Activated effector memory CD4-positive, alpha-beta T cell treated with Interleukin-2 at 50 U/mL for 16 hours (primary cell): ENCODE data around the gene MAPK6.
"Not testable (repeated sequence)": the region's sequence is repeated elsewhere in the genome, so short reads cannot be mapped to it uniquely, and the experiment has no call there.

ENCODE experiments used
- DNase-seq: peaks from one replicate; pipeline ENCODE4 v3.0.0-alpha.2; 2020

Gene MAPK6

GRCh38 chr15:52082197-52083036 lies 63.4 kb downstream of the MAPK6 start:
- no peak for DNase-seq

DNA sequence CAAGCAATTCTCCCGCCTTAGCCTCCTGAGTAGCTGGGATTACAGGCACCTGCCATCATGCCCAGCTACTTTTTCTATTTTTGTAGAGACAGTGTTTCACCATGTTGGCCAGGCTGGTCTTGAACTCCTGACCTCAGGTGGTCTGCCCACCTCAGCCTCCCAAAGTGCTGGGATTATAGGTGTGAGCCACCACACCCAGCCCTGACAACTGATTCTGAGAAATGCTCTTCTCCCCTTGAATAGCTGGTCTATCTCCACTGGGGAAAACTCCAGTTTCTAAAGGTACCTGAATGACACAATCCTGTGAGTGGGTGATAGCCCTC lies 64.0 kb downstream of the MAPK6 start:
- DNase-seq, result not testable (repeated sequence)

DNA sequence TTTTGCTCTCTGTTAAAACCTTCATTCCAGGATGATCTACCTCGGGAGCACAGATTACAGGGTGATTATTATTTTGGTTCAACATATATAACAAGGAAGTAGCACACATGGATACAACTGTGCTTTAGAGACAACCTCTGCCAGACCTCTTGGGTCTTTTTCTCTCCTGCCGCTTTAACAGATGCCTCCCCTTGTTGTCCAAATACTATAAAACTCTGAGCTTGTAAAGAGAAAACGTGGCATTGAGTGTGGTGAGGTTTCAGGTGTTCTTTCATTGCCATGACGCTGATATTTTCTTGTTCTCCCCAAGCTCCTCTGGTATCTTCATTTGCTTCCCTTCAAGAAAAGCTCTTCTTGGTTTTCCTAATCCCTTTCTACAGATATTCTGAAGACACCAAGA lies 64.6 kb downstream of the MAPK6 start:
- DNase-seq, result no peak

DNA sequence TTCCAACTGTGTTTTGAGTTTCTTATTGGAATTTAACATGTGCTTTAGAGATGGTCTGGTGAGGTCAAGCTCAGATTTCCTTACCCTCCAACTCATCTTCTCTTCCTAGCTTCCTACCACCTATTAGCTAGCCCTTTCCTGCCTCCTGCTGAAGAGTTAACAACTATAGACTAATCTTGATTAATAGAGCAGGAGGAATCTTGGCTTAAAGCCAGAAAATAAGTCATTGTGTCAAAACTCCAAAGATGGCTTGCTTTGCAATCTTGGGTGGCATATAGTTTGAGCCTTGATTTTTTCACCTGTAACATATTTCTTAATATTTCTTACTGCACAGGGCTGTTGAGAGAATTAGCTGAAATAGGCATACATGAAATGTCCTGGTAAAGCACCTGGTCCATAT lies 66.3 kb downstream of the MAPK6 start:
- DNase-seq, result no peak

GRCh38 chr15:52086011-52086786 lies 67.2 kb downstream of the MAPK6 start:
- DNase-seq, result no peak

DNA sequence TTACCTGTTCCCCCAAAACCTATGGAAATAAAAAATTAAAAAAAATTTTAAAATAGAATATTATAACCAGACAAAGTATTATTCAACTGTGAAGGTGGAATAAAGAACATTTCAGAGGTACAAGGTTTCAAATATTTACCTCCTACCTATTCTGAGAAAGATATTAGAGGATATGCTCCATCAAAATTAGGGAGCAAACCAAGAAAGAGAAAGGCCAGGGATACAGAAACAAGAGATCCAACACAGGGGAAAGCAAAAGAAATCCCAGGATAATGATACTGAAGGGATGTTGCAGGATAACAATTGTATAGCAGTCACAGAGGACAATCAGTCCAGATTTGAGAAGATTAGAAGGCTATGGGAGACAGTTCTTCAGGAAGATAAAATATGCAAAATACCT lies 71.2 kb downstream of the MAPK6 start:
- DNase-seq, result no peak

GRCh38 chr15:52093167-52093538 lies 74.1 kb downstream of the MAPK6 start:
- DNase-seq, result no peak

GRCh38 chr15:52093539-52094510 lies 74.8 kb downstream of the MAPK6 start:
- no peak for DNase-seq

- no peak for DNase-seq
These were observed 76.0 kb downstream of the MAPK6 start for GRCh38 chr15:52094811-52095584.

DNA sequence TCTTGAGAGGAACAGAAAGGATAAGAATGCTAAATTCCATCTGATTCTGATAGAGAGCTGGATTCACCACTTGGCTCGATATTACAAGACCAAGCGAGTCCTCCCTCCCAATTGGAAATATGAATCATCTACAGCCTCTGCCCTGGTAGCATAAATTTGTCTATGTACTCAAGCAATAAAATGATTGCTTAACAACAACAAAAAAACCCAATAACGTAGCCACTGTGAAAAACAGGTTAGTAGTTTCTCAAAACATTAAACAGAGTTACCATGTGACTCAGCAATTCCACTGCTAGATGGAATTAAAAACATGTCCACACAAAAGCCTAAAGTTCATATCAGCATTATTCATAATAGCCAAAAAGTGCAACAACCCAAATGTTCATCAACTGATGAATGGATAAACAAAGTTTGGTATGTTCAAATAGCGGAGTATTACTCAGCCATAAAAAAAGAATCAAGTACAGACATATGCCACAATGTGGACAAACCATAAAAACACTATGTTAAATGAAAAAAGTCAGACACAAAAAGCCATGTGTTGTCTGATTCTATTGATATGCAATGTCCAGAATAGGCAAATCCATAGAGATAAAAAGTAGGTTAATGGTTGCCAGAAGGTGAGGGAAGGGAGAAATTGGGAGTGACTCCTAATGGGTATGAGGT lies 76.7 kb downstream of the MAPK6 start:
- no peak for DNase-seq

GRCh38 chr15:52096536-52096935 lies 77.5 kb downstream of the MAPK6 start:
- not testable (repeated sequence) for DNase-seq

DNA sequence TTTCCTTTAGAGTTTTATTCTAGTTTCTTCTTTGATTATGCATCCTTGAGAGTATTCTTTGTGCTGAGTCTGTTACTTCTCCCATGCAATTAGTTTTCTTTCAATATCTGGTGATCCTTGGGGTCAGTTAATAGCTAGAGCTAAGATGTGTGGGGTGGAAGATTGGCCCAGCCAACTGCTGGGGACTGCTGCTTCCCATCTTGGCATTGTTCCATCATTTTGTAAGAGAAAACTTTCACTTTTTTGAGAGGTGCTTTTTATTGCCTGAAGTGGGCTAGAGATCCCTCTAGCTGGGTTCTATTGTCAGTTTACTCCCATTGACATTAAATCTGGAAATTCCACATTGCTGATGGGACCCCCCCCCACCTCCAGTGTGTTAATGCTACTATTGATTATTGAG lies 78.2 kb downstream of the MAPK6 start:
- no peak for DNase-seq

DNA sequence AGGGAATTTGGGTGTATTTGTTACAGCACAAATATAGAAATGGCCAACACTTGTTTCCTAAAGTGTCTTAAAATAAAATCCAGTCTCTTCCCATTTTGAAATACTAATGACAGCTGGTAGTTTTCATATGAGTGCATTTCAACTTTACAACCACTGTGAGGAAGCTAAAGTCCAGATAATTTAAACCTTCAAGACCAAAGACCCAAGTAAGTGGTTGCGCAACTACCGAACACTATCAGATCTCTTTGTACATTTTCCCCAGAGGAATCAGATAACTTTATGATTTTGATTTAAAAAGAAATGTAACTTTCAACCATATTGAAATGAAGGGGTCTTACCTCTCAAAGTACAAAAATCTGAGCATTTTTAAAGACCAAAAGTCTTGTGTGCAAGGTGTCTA lies 79.3 kb downstream of the MAPK6 start:
- no peak for DNase-seq

GRCh38 chr15:52099651-52100272 lies 80.7 kb downstream of the MAPK6 start:
- DNase-seq, result no peak

GRCh38 chr15:52100807-52101442 lies 81.9 kb downstream of the MAPK6 start:
- no peak for DNase-seq

- DNase-seq, result no peak
These were observed 82.7 kb downstream of the MAPK6 start for GRCh38 chr15:52101542-52102323.

- DNase-seq, result no peak
These were observed 83.4 kb downstream of the MAPK6 start for GRCh38 chr15:52102463-52102862.

- no peak for DNase-seq
These were observed 84.5 kb downstream of the MAPK6 start for GRCh38 chr15:52103217-52104207.

GRCh38 chr15:52104532-52105004 lies 85.5 kb downstream of the MAPK6 start:
- no peak for DNase-seq
